Dedifferentiated amniotic fluid mesenchymal stem cell (primary cell): Measurements from ENCODE around the gene LRRC38.

Experiments used
- DNase-seq: peaks from one replicate; pipeline ENCODE4 v3.0.0-alpha.2; 2016; ENCODE audit errors: extremely low spot score

The LRRC38 gene

GRCh38 chr1:13517193-13517812, 3.5 kb upstream of the LRRC38 start:
- DNase-seq = no peak

GRCh38 chr1:13516606-13517005, 2.8 kb upstream of the LRRC38 start:
- DNase-seq = no peak

GRCh38 chr1:13514821-13515220, 1.0 kb upstream of the LRRC38 start:
- DNase-seq = no peak

- DNase-seq = no peak
Measured at GRCh38 chr1:13513063-13513894, 524 bp downstream of the LRRC38 start.

- no peak for DNase-seq
Measured at GRCh38 chr1:13512472-13512871, 1.3 kb downstream of the LRRC38 start.

GRCh38 chr1:13510499-13510898, 3.3 kb downstream of the LRRC38 start:
- DNase-seq = no peak

- DNase-seq = no peak
Measured at GRCh38 chr1:13507075-13507474, 6.7 kb downstream of the LRRC38 start.

- DNase-seq = no peak
Measured at GRCh38 chr1:13505020-13505419, 8.8 kb downstream of the LRRC38 start.

- DNase-seq = no peak
Measured at GRCh38 chr1:13500806-13501205, 13.0 kb downstream of the LRRC38 start.

GRCh38 chr1:13499422-13499821, 14.4 kb downstream of the LRRC38 start:
- no peak for DNase-seq

- DNase-seq = no peak
Measured at GRCh38 chr1:13498553-13498952, 15.2 kb downstream of the LRRC38 start.

GRCh38 chr1:13495186-13495585, 18.6 kb downstream of the LRRC38 start:
- DNase-seq = no peak

- DNase-seq = no peak
Measured at GRCh38 chr1:13494712-13495111, 19.1 kb downstream of the LRRC38 start.

- DNase-seq = no peak
Measured at GRCh38 chr1:13494025-13494424, 19.8 kb downstream of the LRRC38 start.

- DNase-seq = no peak
Measured at GRCh38 chr1:13492711-13493110, 21.1 kb downstream of the LRRC38 start.

GRCh38 chr1:13487957-13488356, 25.8 kb downstream of the LRRC38 start:
- DNase-seq = no peak

GRCh38 chr1:13487143-13487868, 26.5 kb downstream of the LRRC38 start:
- no peak for DNase-seq

GRCh38 chr1:13483946-13484345, 29.9 kb downstream of the LRRC38 start:
- no peak for DNase-seq

GRCh38 chr1:13482600-13482999, 31.2 kb downstream of the LRRC38 start:
- DNase-seq = no peak

GRCh38 chr1:13479171-13479856, 34.5 kb downstream of the LRRC38 start:
- no peak for DNase-seq

GRCh38 chr1:13478692-13479091, 35.1 kb downstream of the LRRC38 start:
- no peak for DNase-seq

GRCh38 chr1:13469343-13469742, 44.5 kb downstream of the LRRC38 start:
- no peak for DNase-seq
